Activated CD4-positive, alpha-beta T cell treated with anti-CD3 and anti-CD28 coated beads for 48 hours (primary cell): Measurements from ENCODE around the gene DUSP12.

Experiments used
- DNase-seq: peaks from one replicate; pipeline ENCODE4 v3.0.0-alpha.2; 2020

DUSP12 gene

GRCh38 chr1:161771161-161771560 is 21.6 kb downstream of the DUSP12 start:
- DNase-seq: no peak

- DNase-seq: no peak
Measured at GRCh38 chr1:161771973-161772372, 22.4 kb downstream of the DUSP12 start.

GRCh38 chr1:161772397-161772796 is 22.8 kb downstream of the DUSP12 start:
- DNase-seq: no peak

- no peak for DNase-seq
Measured at GRCh38 chr1:161773791-161774190, 24.2 kb downstream of the DUSP12 start.

GRCh38 chr1:161777261-161777660 is 27.7 kb downstream of the DUSP12 start:
- DNase-seq: no peak

GRCh38 chr1:161778522-161778921 is 28.9 kb downstream of the DUSP12 start:
- DNase-seq: no peak

- DNase-seq: no peak
Measured at GRCh38 chr1:161779393-161779792, 29.8 kb downstream of the DUSP12 start.

GRCh38 chr1:161781995-161782394 is 32.4 kb downstream of the DUSP12 start:
- DNase-seq: no peak

- no peak for DNase-seq
Measured at GRCh38 chr1:161782886-161783285, 33.3 kb downstream of the DUSP12 start.

- no peak for DNase-seq
Measured at GRCh38 chr1:161784968-161785367, 35.4 kb downstream of the DUSP12 start.

- no peak for DNase-seq
Measured at GRCh38 chr1:161787355-161787754, 37.8 kb downstream of the DUSP12 start.

GRCh38 chr1:161790587-161791317 is 41.2 kb downstream of the DUSP12 start:
- no peak for DNase-seq

- no peak for DNase-seq
Measured at GRCh38 chr1:161791904-161792655, 42.5 kb downstream of the DUSP12 start.

- no peak for DNase-seq
Measured at GRCh38 chr1:161792740-161793139, 43.2 kb downstream of the DUSP12 start.

GRCh38 chr1:161799792-161800191 is 50.2 kb downstream of the DUSP12 start:
- no peak for DNase-seq

- no peak for DNase-seq
Measured at GRCh38 chr1:161801955-161802354, 52.4 kb downstream of the DUSP12 start.

GRCh38 chr1:161803181-161803580 is 53.6 kb downstream of the DUSP12 start:
- DNase-seq: no peak

GRCh38 chr1:161805399-161806197 is 56.0 kb downstream of the DUSP12 start:
- no peak for DNase-seq
